ENCODE measurements around the gene CAST. TPM values are rescaled to one million over a fixed set of nuclear protein-coding genes. Genes with fewer than 3 reads are reported as not detected.
"Not testable (repeated sequence)": the region's sequence is repeated elsewhere in the genome, so short reads cannot be mapped to it uniquely, and the experiment has no call there.

CAST gene
- total and polyA plus RNA-seq, 8 donors, result 128 to 264 (median 156) TPM

DNA sequence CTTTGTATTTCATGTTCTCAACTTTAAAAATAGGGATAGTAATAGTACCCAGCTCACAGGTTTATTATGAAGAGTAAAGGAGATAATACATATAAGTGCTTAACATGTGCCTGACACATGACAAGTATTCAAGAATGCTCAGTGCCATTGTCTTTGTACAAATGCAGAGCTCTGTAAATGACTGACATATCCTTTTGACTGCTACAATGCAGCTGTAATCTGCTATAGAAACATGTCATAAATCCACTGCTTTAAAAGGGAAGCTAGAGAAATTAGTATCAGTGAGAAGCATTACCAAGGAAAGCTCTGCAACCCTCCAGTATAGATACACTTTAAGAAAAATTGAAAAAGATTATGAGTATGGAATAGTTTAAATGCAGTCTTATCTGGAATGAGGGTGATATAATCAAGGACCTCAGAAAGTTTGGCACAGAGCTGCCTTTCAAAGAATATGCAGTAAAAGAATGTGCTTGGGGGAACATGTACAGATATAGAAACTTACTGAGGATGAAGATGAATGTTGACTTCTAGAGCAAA, 127.7 kb downstream of the CAST start:
- H3K27ac ChIP-seq, result no peak overlapping the region
- H3K9me3 ChIP-seq, result no peaks in the 10 kb centered on the region
- TF ChIP-seq, protein P1, sequence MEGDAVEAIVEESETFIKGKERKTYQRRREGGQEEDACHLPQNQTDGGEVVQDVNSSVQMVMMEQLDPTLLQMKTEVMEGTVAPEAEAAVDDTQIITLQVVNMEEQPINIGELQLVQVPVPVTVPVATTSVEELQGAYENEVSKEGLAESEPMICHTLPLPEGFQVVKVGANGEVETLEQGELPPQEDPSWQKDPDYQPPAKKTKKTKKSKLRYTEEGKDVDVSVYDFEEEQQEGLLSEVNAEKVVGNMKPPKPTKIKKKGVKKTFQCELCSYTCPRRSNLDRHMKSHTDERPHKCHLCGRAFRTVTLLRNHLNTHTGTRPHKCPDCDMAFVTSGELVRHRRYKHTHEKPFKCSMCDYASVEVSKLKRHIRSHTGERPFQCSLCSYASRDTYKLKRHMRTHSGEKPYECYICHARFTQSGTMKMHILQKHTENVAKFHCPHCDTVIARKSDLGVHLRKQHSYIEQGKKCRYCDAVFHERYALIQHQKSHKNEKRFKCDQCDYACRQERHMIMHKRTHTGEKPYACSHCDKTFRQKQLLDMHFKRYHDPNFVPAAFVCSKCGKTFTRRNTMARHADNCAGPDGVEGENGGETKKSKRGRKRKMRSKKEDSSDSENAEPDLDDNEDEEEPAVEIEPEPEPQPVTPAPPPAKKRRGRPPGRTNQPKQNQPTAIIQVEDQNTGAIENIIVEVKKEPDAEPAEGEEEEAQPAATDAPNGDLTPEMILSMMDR (IDR thresholded peaks at IDR 0.05), result no peak
- no peak for DNase-seq
- ATAC-seq, result no peak
- H3K27me3 ChIP-seq, result no peaks in the 10 kb centered on the region
- H3K4me1 ChIP-seq, result peaks cover 3 to 12% of the 10 kb centered on the region in 2 donors
- intact Hi-C loops (cut with DNase I), result no loop called here
- peaks cover 0 to 93% of the 10 kb centered on the region in 2 donors for H3K36me3 ChIP-seq
- H3K4me3 ChIP-seq, result no peak overlapping the region

DNA sequence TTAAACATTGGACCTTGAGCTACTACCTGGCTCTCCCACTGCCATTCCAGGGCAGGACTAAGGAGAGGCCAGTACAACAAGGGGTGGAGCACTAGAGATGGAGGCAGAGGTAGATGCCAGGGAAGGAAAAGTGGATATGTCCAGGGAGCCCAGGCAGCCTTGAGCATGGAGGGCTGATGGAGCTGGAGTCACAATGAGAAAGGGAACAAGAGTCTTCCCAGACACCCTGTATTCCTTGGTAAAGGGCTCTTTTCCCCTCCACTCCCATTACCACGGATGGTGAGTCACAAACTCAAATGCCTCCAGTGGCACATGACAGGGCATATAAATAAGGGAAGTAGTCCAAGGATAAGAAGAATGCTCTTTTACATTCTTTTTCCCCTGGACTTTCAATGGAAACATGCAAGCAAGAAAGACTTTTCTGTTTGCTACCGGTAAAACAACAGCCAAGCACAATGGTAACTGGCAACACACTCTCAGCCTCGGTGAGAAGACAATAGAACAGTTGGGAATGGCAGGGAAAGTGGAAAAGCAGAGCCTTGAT, 128.9 kb downstream of the CAST start:
- TF ChIP-seq, protein P1 (IDR thresholded peaks at IDR 0.05), result no peak
- Histone ChIP-seq H3K36me3 (peaks cover 0 to 93% of the 10 kb centered on the region in 2 donors), H3K4me1 (peaks cover 3 to 12% of the 10 kb centered on the region in 2 donors), H3K27ac (peak overlapping the region; percentile 28 to 47), H3K27me3 (no peaks in the 10 kb centered on the region), H3K9me3 (no peaks in the 10 kb centered on the region), H3K4me3 (no peak overlapping the region)
- no peak for DNase-seq
- intact Hi-C loops (cut with DNase I), result no loop called here
- ATAC-seq, result peak; percentile 88

DNA sequence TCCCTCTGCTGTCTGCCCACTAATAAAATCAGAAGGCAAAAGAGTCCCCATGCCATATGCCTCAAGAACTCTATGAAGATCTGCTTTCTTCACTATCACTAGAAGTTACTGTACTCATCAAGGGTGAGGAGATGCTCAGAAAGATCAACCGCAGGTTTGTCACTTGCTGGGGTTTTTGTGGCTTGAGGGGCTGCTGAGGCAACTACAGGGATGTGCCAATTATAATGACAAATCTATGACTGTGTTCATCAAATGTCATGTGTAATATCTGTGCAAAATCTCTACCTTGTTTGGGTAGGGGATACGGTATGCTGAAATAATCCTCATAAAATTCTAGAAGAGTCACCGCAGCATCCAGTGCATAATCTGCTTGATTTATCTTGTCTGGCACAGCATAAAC, 132.6 kb downstream of the CAST start:
- ATAC-seq, result no peak
- Histone ChIP-seq H3K27ac (no peak overlapping the region), H3K9me3 (no peaks in the 10 kb centered on the region), H3K4me1 (peaks cover 3 to 12% of the 10 kb centered on the region in 2 donors), H3K36me3 (peaks cover 0 to 99% of the 10 kb centered on the region in 2 donors), H3K4me3 (no peak overlapping the region), H3K27me3 (no peaks in the 10 kb centered on the region)
- intact Hi-C loops (cut with DNase I), result no loop called here
- no peak for DNase-seq
- TF ChIP-seq, protein P1 (IDR thresholded peaks at IDR 0.05), result no peak

DNA sequence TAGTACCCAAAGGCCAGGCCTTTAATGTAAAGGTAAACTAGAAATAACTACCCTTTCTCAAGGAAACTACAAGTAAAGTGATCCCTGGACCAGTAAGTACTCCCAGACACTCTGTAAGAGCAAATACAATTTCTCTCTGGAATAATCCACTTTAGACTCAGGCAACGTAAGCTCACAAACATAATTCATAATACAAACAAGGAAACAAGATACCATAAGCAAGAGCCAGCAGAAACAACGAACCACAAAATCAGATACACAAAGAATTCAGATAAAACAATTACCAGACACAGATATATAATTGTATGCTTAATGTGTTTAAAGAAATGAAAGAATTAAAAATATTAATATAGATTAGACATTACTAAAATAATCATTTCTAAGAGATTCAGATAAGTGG, 133.4 kb downstream of the CAST start:
- DNase-seq, result no peak
- Histone ChIP-seq H3K27me3 (no peaks in the 10 kb centered on the region), H3K4me1 (peaks cover 3 to 9% of the 10 kb centered on the region in 2 donors), H3K9me3 (no peaks in the 10 kb centered on the region), H3K36me3 (peaks cover 0 to 99% of the 10 kb centered on the region in 2 donors), H3K4me3 (no peak overlapping the region), H3K27ac (no peak overlapping the region)
- TF ChIP-seq, protein P1 (IDR thresholded peaks at IDR 0.05), result no peak
- no peak for ATAC-seq
- intact Hi-C loops (cut with DNase I), result no loop called here

DNA sequence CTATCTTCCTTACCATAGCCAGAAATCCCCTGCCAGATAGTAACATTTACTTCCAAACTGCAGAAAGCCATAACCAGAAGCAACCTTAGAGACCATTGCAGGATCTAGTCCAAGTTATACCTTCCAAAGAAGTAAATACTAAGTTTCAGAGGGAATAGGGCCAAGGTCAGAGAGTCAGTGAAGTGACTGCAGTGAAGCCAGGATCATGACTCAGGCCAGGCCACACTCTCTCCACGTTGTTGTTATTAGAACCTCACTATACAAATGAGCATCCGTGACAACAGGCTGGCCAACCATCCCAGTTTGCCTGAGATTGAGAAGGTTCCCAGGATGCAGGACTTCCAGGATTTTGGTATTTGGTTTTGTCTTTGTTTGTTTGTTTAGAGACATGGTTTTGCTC, 134.3 kb downstream of the CAST start:
- Histone ChIP-seq H3K27me3 (no peaks in the 10 kb centered on the region), H3K4me1 (peaks cover under 1 to 1% of the 10 kb centered on the region in 2 donors), H3K27ac (no peak overlapping the region), H3K4me3 (no peak overlapping the region), H3K36me3 (peaks cover 0 to 99% of the 10 kb centered on the region in 2 donors), H3K9me3 (no peaks in the 10 kb centered on the region)
- intact Hi-C loops (cut with DNase I), result no loop called here
- TF ChIP-seq, protein P1 (IDR thresholded peaks at IDR 0.05), result no peak
- DNase-seq, result no peak
- ATAC-seq, result no peak

DNA sequence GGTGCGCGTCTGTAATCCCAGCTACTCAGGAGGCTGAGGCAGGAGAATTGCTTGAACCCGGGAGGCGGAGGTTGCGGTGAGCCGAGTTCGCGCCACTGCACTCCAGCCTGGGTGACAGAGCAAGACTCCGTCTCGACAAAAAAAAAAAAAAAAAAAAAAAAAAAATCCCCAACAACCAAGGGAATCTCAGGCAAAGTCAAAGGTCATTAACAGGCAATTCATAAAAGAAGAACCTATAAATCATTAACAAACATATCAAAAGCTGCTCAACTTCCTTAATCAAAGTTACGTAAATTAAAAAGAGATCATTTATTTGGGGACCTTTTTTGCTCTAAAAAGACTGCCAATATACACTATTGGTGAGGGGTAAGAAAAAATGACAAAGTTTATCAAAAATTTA, 139.5 kb downstream of the CAST start:
- DNase-seq; H3K27ac ChIP-seq; H3K9me3 ChIP-seq; H3K27me3 ChIP-seq; intact Hi-C loops (cut with DNase I); ATAC-seq; H3K4me3 ChIP-seq: not testable (repeated sequence)
- Histone ChIP-seq H3K4me1 (peaks cover 5 to 44% of the 10 kb centered on the region in 2 donors), H3K36me3 (peaks cover 0 to 65% of the 10 kb centered on the region in 2 donors)
